NB4 (cell line): Measurements from ENCODE around the gene KAT7.

ENCODE experiments used
- CTCF ChIP-seq: IDR thresholded peaks from one replicate; pipeline ENCODE4 v1.5.1; 2012; ENCODE audit warnings: low read depth, low read length
- POLR2A ChIP-seq: IDR thresholded peaks from 2 replicates; pipeline ENCODE4 v1.6.1; 2011; ENCODE audit warnings: mild to moderate bottlenecking; ENCODE audit not compliant: insufficient read length; ENCODE audit errors: extremely low read depth
- TF ChIP-seq, protein P1 (sequence below): IDR thresholded peaks from 2 replicates; pipeline ENCODE4 v1.6.1; 2011; ENCODE audit warnings: low read depth, low read length

GRCh38 chr17:49763735-49764558 is 24.5 kb upstream of the KAT7 start, which contains the start of gene FAM117A:
- peak; percentile 91 for TF ChIP-seq POLR2A
- TF ChIP-seq CTCF = no peak
- TF ChIP-seq, protein P1, sequence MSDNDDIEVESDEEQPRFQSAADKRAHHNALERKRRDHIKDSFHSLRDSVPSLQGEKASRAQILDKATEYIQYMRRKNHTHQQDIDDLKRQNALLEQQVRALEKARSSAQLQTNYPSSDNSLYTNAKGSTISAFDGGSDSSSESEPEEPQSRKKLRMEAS = peak; percentile 83
